ENCODE data around the gene EAPP.
"Not testable (repeated sequence)": the region's sequence is repeated elsewhere in the genome, so short reads cannot be mapped to it uniquely, and the experiment has no call there.

EAPP gene

DNA sequence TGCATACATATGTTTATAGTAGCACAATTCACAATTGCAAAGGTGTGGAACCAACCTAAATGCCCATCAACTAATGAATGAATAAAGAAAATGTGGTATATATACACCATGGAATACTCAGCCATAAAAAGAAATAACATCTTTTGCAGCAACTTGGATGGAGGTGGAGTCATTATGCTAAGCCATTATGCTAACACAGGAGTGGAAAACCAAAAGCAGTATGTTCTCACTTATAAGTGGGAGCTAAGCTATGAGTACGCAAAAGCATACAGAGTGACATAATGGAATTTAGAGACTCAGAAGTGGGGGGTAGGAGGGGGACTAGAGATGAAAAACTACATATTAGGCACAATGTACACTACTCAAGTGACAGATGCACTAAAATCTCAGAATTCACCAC lies 61.2 kb downstream of the EAPP start:
- DNase-seq, result no peak

- DNase-seq, result not testable (repeated sequence)
These were observed 63.5 kb downstream of the EAPP start for GRCh38 chr14:34476036-34476435.

DNA sequence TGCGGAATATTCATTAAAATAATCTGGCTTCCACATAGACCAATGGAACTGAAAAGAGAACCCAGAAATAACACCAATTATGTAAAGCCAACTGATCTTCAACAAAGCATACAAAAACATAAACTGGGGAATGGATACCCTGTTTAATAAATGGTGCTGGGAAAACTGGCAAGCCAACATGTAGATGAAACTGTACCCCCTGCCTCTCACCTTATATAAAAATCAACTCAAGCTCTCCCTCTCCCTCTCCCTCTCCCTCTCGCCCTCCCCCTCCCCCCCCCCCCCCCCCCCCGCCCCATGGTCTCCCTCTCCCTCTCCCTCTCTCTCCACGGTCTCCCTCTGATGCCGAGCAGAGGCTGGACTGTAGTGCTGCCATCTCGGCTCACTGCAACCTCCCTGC lies 64.3 kb downstream of the EAPP start:
- DNase-seq, result no peak

DNA sequence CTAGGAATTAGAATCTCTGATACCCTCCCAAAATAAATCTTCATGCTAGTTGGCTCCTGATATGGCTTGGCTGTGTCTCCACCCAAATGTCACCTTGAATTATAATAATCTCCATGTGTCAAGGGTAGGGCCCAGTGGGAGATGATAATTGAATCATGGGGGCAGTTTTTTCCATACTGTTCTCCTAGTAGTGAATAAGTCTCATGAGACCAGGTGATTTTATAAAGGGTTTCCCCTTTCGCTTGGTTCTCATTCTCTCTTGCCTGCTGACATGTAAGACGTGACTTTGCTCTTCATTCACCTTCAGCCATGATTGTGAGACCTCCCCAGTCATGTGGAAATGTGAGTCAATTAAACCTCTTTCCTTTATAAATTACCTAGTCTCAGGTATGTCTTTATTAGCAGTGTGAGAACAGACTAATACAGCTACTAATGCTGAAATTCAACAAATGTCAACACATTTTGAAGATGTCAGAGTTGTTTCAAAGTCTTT lies 65.3 kb downstream of the EAPP start:
- DNase-seq, result no peak

DNA sequence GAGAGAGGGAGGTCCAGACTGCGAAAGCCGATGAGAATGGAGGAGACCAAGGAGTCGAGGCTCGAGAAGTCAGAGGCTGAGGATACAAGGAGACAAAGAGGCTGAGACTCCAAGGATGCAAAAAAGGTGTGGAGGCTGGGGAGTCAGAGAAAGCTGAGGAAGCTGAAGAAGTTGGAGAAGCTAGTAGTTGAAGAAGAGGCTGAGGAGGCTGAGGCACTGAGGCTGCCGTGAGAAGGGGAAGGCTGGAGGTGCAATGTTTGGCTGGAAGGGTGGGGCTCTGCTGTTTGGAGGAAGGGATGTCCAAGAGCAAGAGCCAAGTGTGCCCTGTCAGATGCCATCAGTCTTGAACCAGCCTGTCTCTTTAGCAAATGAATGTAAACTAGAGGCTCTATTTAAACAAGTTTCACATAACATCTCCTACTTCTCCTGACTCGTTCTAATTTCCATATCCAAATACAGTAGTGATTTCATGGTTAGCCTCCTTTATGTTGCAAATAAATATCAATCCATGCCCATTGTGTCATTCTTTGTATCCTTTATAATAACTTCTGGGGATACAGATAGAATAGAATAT lies 66.7 kb downstream of the EAPP start:
- no peak for DNase-seq

GRCh38 chr14:34470319-34470718 lies 69.2 kb downstream of the EAPP start:
- DNase-seq, result no peak

- DNase-seq, result no peak
These were observed 72.8 kb downstream of the EAPP start for GRCh38 chr14:34466691-34467090.
